HTERT RPE-1 (cell line): ENCODE measurements around the gene STIM2.

ENCODE experiments used
- in situ Hi-C: fragments of 300-500 bp; cut with MboI; formaldehyde crosslinking; loops from 4 replicates; pipeline ENCODE4 v1.14.3; 2020; ENCODE audit warnings: low sequenced_read_pairs

STIM2 gene

DNA sequence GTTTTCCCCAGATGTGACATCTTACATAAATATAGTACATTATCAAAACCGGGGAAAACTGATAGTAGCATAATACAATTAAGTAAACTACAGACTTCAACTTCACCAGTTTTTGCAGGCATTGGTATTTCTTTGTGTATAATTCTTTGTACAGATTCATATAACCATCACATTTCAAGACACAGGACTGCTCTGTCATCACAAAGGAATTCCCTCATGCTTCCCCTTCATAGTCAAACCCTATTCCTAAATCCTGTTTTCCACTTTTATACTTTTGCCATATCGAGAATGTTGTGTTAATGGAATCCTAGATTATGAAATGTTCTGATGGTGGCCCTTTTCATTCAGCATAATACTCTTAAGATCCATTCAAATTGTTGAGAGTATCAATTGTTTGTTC, 36.0 kb downstream of the STIM2 start:
- in situ Hi-C loops, result no loop called here

DNA sequence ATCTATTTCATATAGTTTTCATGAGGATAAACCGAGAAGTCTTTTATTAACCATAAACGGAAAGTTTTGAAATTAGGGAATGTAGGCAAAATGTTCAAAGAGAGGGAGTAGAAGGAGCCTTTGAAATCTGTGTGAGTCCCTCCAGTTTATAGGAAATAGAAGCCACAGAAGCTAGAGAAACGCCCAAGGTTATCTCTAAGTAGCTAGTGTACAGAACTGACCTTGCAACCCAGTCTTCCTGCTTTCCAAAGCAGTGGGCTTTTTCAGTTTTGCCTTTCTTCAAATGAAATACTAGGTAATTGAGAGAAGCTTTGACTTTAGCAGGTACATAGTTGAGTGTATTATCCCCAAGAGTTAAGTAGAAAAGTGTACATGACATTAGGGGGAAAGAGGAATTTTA, 39.4 kb downstream of the STIM2 start:
- in situ Hi-C loops, result no loop called here

DNA sequence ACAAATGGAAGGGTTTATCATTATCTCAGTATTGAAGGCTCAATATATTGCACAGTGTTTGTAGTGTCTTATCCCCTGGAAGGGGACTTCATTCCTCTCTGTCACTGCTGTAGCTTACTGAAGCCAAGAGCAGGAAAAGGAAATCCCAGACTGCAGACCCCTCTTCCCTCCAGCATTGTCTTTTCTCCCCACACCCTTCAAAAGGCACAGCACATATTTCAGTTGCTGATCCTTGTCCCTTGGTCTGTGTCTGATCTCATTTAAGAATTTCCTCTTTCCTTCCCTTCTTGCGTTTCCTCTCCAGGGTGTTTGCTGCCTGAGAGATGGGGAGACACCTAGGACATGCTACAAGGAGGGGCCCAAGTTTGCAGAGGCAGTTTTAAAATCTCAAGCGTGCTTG, 40.1 kb downstream of the STIM2 start:
- in situ Hi-C loops, result no loop called here

DNA sequence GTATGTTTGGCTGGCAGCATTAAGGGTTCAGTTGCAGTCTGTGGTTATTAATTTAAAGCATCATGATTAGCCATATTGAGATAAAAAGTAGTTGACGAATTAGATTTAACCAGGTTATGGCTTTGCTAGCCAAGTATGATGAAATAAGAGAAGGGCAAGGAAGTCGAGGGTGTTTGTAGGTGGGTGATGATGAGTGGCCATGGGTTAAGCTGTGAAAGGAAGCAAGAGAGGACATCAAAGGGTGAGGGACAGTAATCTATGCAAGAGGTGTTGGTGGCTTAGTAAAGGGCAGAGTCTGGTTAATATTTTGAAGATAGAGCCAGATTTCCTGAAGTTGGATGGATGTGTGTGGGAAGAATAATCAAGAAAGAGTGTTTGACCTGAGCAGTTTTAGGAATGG, 44.5 kb downstream of the STIM2 start:
- in situ Hi-C loops, result no loop called here

DNA sequence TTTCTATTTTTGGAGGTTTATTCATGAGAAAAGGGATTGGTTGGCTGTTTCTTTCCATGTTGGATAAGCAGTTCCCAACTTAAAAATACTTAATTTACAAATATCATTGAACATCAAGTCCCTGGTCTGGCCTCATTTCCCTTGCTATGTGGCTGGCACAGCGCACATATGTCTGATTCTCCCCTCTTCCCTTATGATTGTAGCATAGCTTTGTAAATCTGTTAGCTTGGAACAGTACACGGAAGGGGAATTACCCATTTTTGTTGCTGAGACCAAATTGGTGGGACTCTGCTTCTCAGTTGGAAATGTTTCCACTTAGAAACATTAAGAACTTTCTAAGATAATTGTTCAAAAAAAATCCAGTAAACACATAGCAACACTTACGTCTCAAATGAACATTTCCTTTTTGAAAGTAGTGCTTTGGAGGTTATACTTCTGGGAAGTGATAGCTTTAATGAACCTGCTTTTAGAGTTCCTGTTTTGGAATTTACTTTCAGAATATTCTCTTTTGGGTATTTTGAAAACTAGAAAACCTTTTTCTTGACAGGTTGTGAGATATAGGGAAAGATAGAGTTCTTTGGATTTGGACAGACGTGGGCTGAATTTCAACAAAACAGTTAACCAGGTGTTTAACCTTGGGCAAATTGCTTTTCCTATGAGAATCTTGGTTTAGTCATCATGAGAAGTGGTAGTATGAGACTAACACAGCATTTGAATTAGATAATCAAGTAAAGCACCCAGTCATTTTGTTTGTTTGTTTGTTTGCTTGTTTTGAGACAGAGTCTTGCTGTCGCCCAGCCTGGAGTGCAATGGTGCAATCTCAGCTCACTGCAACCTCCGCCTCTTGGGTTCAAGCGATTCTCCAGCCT, 47.3 kb downstream of the STIM2 start:
- in situ Hi-C loops, result no loop called here

DNA sequence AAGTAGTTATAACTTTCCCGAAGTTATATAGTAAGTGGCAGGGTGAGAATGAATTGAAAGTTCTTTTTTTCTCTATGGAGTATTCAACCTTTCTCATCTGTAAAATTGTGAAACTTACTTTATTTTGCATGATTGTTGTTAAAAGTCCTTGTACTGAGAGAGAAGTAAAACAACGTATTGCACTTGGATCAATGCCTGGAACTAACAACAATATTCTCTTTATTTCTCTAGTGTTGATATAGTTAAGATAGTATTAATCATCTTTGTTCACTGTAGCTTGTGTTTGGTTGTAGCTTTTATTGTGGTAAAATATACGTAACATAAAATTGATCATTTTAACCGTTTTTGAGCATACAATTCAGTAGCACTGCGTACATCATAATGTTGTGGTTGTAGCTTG, 48.7 kb downstream of the STIM2 start:
- in situ Hi-C loops, result no loop called here

DNA sequence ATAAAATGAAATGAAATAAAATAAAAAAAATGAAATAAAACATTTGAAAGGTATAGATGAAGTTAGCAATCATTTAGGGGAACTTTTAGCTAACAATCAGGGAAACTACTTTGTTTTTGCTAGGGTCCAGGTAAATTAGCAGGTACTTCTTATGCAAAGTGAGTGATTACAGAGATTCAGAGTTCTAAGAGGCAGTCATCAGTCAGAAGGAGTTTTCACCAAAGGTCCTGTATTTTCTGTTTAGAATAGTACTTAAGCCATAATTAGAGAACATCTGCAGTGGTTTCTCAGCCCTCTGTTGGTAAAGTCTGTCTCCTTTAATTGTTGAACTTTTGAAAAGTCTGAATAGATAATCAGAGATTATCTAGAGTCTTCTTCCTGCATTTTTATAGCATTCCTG, 50.6 kb downstream of the STIM2 start:
- in situ Hi-C loops, result no loop called here

DNA sequence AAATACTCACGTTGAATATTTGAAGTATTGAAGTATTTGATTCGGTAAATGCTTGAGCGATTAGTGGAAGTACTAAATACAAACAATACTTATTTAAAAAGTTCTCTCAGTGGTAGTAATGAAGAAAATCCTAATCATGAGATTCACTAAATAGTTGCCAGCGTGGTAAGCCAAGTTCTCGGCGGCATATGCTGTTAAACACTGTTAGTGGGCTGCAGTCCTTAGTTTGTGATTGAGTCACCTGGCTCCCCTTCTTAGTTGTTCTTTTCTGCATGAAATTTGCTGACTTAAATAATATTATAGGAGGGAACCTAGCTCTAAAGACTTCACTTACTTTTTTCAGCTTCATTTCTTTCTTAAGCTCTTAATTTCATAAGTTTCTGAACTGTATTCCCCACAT, 51.4 kb downstream of the STIM2 start:
- in situ Hi-C loops, result no loop called here

DNA sequence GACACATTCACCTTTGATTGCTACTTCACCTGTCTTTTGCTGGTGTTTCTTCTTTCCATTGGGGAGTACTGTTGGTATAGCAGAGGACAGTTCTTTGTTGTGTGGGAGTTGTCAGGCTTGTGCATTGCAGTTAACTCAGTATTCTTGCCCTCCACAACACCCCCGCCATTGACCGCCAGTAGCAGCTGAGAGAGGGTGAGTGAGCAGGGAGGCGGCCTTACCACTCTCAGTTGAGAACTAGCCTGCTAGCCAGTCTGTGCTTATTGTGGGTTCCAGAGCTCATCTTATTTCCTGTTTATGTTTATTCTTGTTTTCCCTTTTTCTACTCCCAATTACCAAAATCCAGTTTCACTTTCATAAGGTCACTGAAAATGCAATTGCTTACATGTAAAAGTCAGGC, 52.2 kb downstream of the STIM2 start:
- in situ Hi-C loops, result no loop called here

DNA sequence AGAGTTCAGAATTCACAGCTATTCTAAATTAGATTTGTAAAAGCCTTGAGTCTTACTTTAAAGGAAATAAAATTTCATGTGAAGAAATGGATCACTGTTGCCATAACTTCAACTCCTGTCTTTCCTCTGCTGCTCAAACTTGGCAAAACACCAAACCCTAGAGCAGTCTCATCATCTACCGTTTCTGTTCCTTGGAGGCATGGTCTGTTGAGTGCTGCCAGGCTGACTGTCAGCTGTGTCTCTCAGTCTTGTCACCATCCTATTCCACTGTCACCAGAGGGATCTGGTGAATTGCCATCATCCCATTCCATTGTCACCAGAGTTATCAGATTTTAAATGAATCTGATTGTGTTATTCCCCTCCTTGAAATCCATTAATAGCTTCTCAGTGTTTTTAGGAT, 55.6 kb downstream of the STIM2 start:
- in situ Hi-C loops, result no loop called here

DNA sequence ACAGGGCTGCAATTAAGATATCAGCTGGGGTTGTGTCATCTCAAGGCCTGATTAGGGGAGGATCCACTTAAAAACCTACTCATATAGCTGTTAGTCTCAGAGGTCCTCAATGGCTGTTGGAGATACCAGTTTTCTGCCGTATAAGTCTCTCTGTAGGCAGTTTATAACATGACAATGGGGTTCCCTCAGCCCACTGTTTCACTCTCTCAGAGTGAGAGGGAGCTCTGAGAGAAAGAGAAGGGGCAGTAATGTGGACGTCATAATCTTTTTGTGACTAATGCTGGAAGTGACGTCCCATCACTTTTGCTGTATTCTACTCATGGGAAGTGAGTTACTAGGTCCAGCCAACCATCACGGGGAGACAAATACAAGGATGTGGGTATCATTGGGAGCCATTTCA, 70.3 kb downstream of the STIM2 start:
- in situ Hi-C loops, result no loop called here

DNA sequence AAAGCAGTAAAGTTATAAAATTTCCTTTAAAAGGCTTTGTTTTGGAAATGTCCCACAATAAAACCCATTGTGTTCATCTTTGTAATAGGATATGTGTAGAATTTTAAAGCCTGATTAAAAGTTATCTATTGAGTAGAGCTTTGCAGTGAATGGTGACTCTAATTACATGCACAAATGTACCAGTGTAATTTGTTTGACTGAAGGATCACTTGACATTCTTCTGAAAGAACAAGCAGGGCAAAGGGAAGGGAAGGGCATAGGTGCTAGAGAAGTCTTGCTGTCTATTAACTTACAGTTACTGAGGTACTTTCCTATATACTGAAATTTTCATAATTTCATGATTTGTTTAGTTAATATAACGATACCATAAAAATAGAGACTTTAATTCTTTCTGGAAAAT, 70.8 kb downstream of the STIM2 start:
- in situ Hi-C loops, result no loop called here

DNA sequence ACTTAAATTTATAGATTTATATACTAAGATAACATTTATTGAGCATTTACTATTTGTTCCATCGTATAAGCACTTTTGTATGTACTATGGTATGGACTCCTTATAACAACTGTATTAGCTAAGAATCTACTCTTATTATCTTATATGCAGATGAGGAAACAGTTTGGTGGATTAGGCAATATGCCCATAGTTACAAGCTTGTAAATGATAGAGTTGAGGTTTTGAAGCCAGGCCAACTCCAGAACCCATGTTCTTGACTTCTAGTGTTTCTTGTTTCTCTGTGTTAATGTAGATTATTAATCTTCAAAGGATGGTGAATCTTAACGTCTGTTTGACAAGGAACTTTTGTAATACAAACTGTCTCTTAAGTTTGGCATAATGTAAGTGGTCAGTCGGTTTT, 71.3 kb downstream of the STIM2 start:
- in situ Hi-C loops, result no loop called here

DNA sequence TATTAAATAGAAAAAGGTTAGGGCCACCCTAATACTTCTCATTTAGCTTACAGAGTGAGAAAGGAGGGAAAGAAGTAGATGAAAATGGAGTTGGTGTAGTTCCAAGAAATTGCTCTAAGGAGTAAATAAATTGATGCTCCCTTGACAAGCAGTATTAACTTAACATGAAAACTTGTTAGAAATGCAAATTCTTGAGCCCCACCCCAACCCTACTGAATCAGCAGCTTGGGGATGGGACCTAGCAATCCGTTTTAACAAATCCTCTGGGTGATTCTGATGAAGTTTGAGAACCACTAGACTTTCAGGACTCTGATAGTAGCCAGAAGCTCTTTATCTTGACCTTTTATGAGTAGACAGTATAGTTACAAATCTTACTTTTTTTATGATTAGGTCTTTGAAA, 74.8 kb downstream of the STIM2 start:
- in situ Hi-C loops, result no loop called here

DNA sequence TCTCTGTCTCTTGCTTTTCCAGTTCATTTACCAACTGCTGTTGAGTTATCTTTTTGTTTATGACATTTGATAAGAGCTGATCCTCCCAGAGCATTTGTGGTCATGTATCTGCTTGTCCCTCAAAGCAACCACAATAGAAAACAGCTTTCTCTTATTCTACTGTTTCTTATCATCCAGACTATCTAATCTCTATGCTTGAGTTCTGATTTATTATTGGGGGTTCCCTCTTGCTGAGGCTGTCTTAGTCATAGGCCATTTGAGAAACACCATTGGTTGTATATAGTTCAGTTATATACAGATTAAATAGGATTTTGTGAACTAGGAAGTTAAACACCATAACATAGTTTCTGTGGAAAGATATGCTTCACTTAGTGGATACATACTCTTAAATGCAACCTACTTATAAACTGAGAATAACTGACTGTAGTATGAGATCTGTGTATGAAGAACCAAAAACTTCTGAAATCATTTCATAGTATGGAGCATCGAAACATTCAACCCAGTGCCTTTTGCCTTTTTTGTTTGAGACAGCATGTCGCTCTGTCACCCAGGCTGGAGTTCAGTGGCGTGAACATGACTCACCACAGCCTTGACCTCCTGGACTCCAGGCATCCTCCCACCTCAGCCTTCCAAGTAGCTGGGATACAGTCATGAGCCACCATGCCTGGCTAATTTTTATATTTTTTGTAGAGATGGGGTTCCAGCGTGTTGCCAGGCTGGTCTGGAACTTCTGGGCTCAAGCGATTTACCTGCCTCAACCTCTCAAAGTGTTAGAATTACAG, 75.8 kb downstream of the STIM2 start:
- in situ Hi-C loops, result no loop called here

DNA sequence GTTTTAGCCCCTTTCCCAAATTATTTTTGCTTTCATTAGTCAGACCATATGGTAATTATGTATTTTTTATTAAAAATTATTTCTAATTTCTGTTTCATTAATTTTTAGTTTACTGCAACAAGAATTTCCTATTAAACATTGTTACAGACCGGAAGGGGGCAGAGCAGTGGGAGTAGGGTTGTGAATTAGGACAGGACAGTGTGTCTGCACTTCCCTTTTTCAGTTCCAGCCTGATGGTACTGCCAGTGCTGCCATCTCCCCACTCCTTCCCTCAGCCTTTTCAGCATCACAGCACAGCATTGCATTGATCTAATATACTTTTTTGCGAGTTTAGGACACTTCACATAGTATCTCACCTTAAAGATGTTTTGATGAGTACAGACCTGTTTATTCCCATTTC, 76.5 kb downstream of the STIM2 start:
- in situ Hi-C loops, result no loop called here

DNA sequence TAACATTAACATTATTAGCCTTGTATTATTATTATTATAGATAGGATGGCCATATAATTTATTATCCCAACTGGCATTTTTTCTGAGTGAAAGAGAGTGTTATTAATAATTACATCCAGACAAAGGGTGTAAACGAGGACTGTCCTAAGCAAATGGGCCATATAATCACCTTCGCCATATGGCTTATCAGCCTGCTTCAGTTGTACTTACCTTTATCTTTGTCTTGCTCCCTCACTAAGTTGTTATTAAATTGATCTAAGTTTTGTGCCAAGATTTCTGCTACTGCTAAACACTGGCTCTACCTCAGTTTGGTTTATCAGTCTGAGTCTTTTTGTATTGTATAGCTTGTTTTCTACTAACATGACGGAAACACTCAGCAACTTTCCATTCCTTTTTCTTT, 76.9 kb downstream of the STIM2 start:
- in situ Hi-C loops, result no loop called here

DNA sequence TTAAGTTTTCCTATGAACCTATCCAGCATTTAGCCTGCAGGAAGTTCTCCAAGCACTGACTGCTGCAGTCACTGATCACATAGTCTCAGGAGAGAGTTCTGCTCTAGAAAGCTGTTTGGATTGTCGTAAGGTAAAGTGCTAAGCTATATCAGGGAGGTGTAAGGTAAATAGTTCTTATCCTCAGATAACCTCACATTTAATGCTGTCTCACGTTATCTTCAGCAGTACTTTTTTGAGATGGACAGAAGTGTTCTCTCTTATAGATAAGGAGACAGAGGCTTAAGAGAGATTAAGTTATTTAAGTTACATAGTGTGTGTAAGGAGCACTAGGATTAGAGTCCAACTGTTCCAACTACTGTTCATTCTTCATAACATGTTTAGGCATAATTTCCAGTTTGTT, 77.9 kb downstream of the STIM2 start:
- in situ Hi-C loops, result no loop called here

DNA sequence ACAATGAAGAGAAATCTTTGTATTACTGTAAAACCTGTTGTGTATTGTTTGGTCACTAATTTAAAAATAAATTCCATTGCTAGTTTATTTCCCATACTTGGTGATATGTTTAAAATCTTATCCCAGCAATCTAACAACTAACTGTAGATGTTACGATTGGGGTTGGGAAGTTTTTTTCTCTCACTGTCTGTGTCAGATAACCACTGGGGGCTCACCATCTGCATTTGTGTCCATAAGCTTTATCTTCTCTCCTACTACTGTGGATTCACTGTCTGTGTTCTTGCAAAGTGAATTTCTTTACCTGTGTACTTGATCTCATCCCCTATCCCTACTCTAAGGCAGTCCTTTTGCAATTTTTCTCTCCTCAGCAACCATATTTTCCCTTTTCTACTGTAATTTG, 81.3 kb downstream of the STIM2 start:
- in situ Hi-C loops, result no loop called here

DNA sequence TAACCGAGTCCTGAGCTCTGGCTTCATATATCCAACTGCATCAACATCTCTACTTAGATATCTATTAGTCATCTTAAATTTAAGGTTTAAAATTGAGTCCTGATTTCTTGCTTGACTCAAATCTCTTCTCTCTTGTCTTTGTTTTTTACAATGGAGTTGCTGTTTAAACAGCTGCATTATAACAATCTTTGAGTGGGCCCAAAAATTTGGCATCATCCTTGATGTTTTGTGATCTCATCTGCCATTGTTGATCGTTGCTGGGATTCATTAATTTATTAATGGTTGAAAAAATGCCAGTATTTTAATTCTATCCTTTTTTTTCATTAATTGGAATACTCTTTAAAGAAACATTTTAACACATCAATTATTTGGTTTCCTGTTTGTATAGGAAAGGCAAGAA, 82.2 kb downstream of the STIM2 start:
- in situ Hi-C loops, result no loop called here

DNA sequence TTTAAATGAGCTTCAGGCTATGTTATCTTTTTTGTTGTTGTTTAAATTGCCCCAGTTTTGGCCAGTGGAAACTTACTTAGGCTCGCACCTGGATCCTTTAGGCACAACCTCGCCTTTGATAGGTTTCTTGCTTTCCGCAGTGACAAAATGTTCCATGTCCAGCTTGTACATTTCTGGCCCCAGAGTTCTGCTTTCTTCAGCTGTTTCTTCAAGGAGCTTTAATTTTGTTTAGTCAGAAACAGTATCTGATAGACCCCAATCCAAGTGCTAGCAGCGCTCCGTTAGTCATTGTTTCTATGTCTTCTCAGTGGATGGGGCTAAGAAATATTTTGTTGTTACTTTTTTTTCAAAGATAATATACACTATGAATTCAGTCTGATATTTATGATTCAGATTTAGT, 82.8 kb downstream of the STIM2 start:
- in situ Hi-C loops, result no loop called here

DNA sequence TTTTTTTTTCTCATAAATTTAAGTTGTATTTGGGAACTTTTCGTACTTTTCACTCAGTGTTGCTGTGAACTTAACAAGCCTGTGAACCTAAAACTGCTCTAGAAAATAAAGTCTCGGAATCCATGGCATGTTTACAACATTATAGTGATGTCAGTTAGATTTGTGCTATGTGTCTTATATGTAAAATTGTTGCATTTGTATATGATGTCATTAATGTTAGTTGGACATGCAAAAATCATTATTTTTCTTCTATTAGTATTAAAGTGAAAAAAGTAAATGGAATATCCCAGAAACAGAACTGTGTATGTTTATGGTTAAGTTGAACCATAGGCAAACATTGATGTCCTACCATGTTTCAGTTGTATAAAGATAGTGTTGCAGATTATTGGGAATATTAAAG, 85.2 kb downstream of the STIM2 start:
- in situ Hi-C loops, result no loop called here
